ENCODE results near the gene ZNF827.

The ZNF827 gene

GRCh38 chr4:145791988-145792387, 146.6 kb downstream of the ZNF827 start:
- no peak overlapping the region for H3K4me3 ChIP-seq (ENCODE audit: insufficient read depth, low read length, poor library complexity, severe bottlenecking)
- H3K9me2 ChIP-seq (replicated peaks; ENCODE audit: insufficient read depth, low read length): no peaks in the 10 kb centered on the region
- 0 out of 2 replicates have a peak, but pooled peaks cover 10% of the 10 kb centered on the region for H3K36me3 ChIP-seq (ENCODE audit: low read length)
- H3F3A ChIP-seq (ENCODE audit: insufficient read depth): no peaks in the 10 kb centered on the region
- no peaks in the 10 kb centered on the region for H3K79me2 ChIP-seq (ENCODE audit: insufficient read depth, low read length)
- no peaks in the 10 kb centered on the region for H4K20me1 ChIP-seq (ENCODE audit: low read depth, low read length)
- H2AFZ ChIP-seq (ENCODE audit: low read depth, low read length, severe bottlenecking): no peak overlapping the region
- H3K9me3 ChIP-seq (ENCODE audit: insufficient read depth, low read length): no peaks in the 10 kb centered on the region
- no peak overlapping the region for H3K27ac ChIP-seq (ENCODE audit: low read depth, low read length)
- TF ChIP-seq CTCF (IDR thresholded peaks at IDR 0.05; ENCODE audit: insufficient read depth, low read length, poor library complexity, severe bottlenecking) (no peak), EZH2phosphoT487 (conservative IDR thresholded peaks at IDR 0.05; ENCODE audit: low read length) (no peak)
- H3K27me3 ChIP-seq (ENCODE audit: low read length): no peaks in the 10 kb centered on the region
- no peak overlapping the region for H3K4me2 ChIP-seq (ENCODE audit: low read depth, low read length, poor library complexity, severe bottlenecking)
- no peak overlapping the region for H3K9ac ChIP-seq (ENCODE audit: low read length)

- H3K4me3 ChIP-seq (ENCODE audit: insufficient read depth, low read length, poor library complexity, severe bottlenecking): no peak overlapping the region
- no peak overlapping the region for H3K4me2 ChIP-seq (ENCODE audit: low read depth, low read length, poor library complexity, severe bottlenecking)
- no peaks in the 10 kb centered on the region for H3K9me3 ChIP-seq (ENCODE audit: insufficient read depth, low read length)
- peaks cover 4% of the 10 kb centered on the region; the same call in 1 of the 2 replicates for H3K36me3 ChIP-seq (ENCODE audit: low read length)
- H3K79me2 ChIP-seq (ENCODE audit: insufficient read depth, low read length): no peaks in the 10 kb centered on the region
- TF ChIP-seq EZH2phosphoT487 (conservative IDR thresholded peaks at IDR 0.05; ENCODE audit: low read length) (no peak), CTCF (IDR thresholded peaks at IDR 0.05; ENCODE audit: insufficient read depth, low read length, poor library complexity, severe bottlenecking) (no peak)
- H3K9me2 ChIP-seq (replicated peaks; ENCODE audit: insufficient read depth, low read length): no peaks in the 10 kb centered on the region
- H4K20me1 ChIP-seq (ENCODE audit: low read depth, low read length): no peaks in the 10 kb centered on the region
- H3K27me3 ChIP-seq (ENCODE audit: low read length): no peaks in the 10 kb centered on the region
- no peak overlapping the region for H3K9ac ChIP-seq (ENCODE audit: low read length)
- H3K27ac ChIP-seq (ENCODE audit: low read depth, low read length): no peak overlapping the region
- H3F3A ChIP-seq (ENCODE audit: insufficient read depth): no peaks in the 10 kb centered on the region
- H2AFZ ChIP-seq (ENCODE audit: low read depth, low read length, severe bottlenecking): no peak overlapping the region
Measured at GRCh38 chr4:145788755-145789154, 149.9 kb downstream of the ZNF827 start.

GRCh38 chr4:145786830-145787229, 151.8 kb downstream of the ZNF827 start:
- Histone ChIP-seq H2AFZ (ENCODE audit: low read depth, low read length, severe bottlenecking) (no peak overlapping the region), H3K9me3 (ENCODE audit: insufficient read depth, low read length) (no peaks in the 10 kb centered on the region), H3K27me3 (ENCODE audit: low read length) (no peaks in the 10 kb centered on the region), H3K4me3 (ENCODE audit: insufficient read depth, low read length, poor library complexity, severe bottlenecking) (no peak overlapping the region), H3K9ac (ENCODE audit: low read length) (no peak overlapping the region), H3K9me2 (replicated peaks; ENCODE audit: insufficient read depth, low read length) (no peaks in the 10 kb centered on the region), H3K79me2 (ENCODE audit: insufficient read depth, low read length) (no peaks in the 10 kb centered on the region), H3K36me3 (ENCODE audit: low read length) (peaks cover 5% of the 10 kb centered on the region; the same call in 1 of the 2 replicates), H3K4me2 (ENCODE audit: low read depth, low read length, poor library complexity, severe bottlenecking) (no peak overlapping the region), H4K20me1 (ENCODE audit: low read depth, low read length) (no peaks in the 10 kb centered on the region), H3K27ac (ENCODE audit: low read depth, low read length) (no peak overlapping the region), H3F3A (ENCODE audit: insufficient read depth) (no peaks in the 10 kb centered on the region)
- no peak for TF ChIP-seq CTCF (IDR thresholded peaks at IDR 0.05; ENCODE audit: insufficient read depth, low read length, poor library complexity, severe bottlenecking)
- no peak for TF ChIP-seq EZH2phosphoT487 (conservative IDR thresholded peaks at IDR 0.05; ENCODE audit: low read length)
